Stimulated activated CD4-positive, alpha-beta T cell treated with anti-CD3 and anti-CD28 coated beads, TNF-alpha, amount 100 ng/mL, for 4 hours (primary cell): ENCODE measurements around the gene FAM241B.

Experiments
- DNase-seq, 3 experiments: peaks; one replicate each; pipeline ENCODE4 v3.0.0-alpha.2; 2020; ENCODE audit warnings: low read depth in 3 of 3

The FAM241B gene, protein sequence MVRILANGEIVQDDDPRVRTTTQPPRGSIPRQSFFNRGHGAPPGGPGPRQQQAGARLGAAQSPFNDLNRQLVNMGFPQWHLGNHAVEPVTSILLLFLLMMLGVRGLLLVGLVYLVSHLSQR

GRCh38 chr10:69629897-69630650 is at the start of gene FAM241B:
FAM241B (plus strand) TSS chr10:69630247; CDS start chr10:69631744, 1,497 bp downstream.
- peak; percentile 50 to 60 (median 54) for DNase-seq

- no peak for DNase-seq
Measured at GRCh38 chr10:69580435-69580834, 49.6 kb upstream of the FAM241B start.

GRCh38 chr10:69583106-69583505 is 46.9 kb upstream of the FAM241B start:
- no peak for DNase-seq

DNA sequence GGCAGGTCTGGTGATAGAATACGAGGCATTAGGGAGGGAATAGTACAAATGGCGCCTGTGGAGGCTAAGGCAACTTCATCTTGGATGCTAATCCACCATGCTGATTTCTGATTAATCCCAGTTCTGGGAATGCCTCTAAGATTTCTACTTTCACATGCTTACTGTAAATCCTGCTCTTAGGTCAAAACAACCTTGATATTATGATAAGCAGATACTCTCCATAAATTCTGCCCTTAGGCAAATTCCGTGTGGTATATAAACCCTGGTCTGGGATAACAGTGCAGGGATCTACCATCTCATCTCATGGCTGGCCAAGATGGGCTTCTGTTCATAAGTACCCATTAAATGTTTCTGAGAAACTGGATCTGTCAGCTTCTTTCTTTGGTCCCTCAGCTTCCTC is 45.4 kb upstream of the FAM241B start:
- DNase-seq, result no peak

GRCh38 chr10:69588358-69588757 is 41.7 kb upstream of the FAM241B start:
- DNase-seq, result no peak

DNA sequence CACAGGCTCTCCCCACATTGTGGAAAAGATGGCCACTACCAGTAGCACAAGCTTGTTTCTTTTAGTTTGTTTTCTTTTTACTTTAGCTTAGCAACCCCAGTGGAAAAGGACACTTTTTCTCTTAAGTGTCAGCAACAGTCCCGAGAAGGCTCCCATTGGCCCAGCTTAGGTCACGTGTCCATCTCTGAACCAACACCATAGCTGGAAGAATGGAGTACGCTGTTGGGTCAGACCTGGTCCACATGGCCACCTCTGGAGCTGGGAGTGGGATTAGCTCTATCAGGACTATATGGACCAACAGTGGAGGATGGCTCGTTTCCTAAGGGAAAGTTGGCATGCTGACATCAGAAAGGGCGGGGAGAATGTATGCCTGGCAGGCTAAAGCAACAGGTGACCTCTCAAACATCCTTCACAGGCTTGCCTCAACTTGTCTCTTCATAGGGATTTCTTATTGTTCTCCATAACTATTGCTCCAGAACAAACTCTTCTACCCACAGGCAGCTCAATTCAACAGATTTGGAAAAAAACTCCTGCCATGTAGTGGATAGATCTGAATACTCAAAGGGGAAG is 29.2 kb upstream of the FAM241B start:
- no peak for DNase-seq

- no peak for DNase-seq
Measured at GRCh38 chr10:69609077-69609476, 21.0 kb upstream of the FAM241B start.

GRCh38 chr10:69612760-69613159 is 17.3 kb upstream of the FAM241B start:
- no peak for DNase-seq

DNA sequence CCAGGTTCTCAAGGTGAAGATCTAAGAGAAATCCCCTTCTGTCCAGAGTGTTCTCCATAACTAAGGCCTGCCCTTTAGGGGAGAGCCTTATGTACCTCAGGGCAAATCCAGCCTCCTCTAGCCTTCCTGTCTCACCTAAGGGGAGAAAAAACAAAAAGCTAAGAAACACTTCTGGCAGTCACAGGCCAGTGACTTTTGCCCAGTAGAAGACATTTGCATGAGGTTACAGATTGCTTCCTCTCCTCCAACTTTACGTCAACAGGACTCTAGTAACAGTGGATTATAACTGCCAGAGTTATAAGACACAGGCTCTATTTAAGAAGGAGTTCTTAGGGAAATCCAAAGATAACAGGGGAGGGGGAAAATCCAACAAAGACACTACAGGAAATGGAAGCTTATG is 15.9 kb upstream of the FAM241B start:
- no peak for DNase-seq

GRCh38 chr10:69616358-69616757 is 13.7 kb upstream of the FAM241B start:
- DNase-seq, result no peak

DNA sequence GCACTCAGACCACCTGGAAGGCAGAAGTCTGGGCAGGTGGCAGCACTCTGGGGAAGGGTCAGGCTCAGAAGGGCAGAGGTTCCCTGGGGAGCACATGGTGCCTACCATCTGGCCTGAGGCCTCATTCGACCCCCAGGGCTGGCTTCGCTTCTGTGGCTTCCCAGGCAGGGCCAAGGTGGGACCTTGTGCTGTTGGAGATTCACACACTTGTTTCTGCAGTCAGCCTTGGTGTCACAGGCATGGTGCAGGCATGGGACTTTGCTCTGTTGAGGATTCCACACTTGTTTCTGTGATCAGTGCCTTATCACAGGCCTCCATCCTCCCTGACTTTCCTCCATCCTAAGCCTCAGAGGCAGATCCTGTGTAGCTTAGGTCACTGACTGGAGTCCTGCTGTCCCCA is 11.3 kb upstream of the FAM241B start:
- DNase-seq, result no peak

- DNase-seq, result no peak
Measured at GRCh38 chr10:69619626-69620025, 10.4 kb upstream of the FAM241B start.

GRCh38 chr10:69620625-69621024 is 9.4 kb upstream of the FAM241B start:
- no peak for DNase-seq

GRCh38 chr10:69624245-69624786 is 5.7 kb upstream of the FAM241B start:
- no peak for DNase-seq

- DNase-seq, result no peak
Measured at GRCh38 chr10:69626826-69627225, 3.2 kb upstream of the FAM241B start.

GRCh38 chr10:69628891-69629290 is 1.2 kb upstream of the FAM241B start:
- no peak for DNase-seq

- DNase-seq, result no peak
Measured at GRCh38 chr10:69629519-69629896, 539 bp upstream of the FAM241B start.

DNA sequence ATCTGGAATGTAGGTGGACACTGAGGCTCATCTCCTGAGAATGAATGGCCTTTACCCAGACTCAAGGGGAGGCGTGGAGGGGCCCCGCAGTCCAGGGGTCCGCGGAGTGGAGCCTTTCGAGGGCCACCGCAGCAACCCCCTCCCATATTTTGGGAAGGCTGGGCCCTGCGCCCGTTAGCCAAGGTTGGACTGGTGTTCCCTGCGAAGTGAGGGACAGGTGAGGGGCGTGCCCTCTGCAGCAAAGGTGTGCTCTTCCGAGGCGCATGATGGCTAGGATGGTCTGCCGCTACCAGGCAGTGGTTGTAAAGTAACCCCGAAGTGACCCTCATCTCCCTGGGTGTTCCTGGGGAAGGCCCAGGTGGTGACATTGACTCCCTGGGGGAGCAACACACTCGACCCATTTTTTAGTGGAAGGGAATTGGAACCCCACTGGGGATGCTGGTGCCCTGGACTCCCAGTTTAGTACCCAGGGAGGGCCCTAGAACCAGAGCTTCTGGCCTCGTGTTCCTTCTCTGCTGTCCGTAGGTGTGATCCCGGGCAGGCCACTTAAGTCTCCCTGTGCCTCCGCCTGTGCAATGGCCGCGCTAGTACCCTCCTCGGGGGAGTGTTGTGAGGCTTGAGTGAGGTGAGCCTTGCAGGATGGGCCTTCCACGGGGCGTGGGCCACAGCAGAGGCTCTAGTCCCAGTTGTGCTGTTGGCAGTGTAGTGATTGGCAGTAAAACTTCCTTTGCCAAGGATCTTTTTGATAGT is 779 bp downstream of the FAM241B start:
- no peak for DNase-seq

GRCh38 chr10:69631566-69631965 is 1.5 kb downstream of the FAM241B start:
- DNase-seq, result no peak

- no peak for DNase-seq
Measured at GRCh38 chr10:69632516-69633199, 2.6 kb downstream of the FAM241B start.

DNA sequence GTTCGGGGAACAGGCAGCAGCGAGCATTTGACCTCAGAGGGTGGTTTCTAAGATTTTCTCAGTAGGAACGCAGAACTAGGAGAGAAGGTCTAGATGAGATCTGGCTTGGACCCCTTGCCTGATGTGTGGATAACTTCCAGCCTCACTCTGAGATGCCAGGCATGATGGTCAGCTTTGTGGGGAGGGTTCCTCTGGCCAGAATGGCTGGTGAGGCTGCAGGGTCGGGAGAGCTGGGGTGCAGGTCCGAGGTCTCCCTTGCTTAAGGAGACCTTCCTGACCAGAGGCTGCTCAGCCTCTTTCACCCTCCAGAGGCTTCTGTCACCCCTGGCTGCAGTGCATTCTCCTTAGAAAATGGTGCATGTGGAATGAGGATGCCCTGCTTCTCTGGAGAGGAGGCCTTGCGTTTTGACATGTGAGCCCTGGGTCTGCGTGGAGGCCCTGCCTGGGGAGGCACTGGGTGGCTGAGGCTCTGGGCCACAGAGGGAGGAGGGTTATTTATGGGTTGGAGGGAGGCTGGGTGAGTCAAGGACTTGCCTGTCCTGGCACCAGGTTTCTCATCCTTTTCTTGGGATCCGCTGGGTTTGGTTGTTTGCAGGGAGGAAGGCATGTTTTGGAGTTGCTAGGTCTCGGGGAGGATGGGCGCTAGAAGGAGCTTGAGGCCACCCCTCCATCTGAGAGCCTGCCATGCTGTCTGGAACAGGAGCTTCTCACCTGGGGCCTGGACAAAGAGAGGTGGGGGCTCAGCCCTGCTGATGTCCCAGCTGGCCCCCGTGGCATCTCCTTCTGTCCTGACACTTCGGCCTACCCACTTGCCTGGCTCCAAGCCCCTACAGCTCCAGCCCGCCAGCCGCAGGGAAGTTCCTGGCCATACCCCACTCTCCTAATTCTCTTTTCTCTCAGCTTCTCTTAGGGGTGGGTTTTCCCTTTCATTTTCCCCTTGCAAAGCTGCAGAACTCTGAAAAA is 3.9 kb downstream of the FAM241B start:
- DNase-seq, result no peak
